HCT116 (cell line): ENCODE data around the gene FAM3B. TPM values are rescaled to one million over a fixed set of nuclear protein-coding genes. Genes with fewer than 3 reads are reported as not detected.

Source experiments
- ATAC-seq: fragments of 200-7000 bp; cut with Tn5 transposase; 2 replicates; pipeline ENCODE4 v1.9.1; 2020; ENCODE audit warnings: mild to moderate bottlenecking, moderate library complexity
- BruUV-seq: library from RNA; stranded (reverse); fragments of 400-500 nt; replicated peaks from 2 replicates; lab custom pipeline; 2021; lab: Mats Ljungman, UMichigan
- CTCF ChIA-PET: fragments of 300-600 bp; sonication (Branson Sonifier 250); formaldehyde crosslinking; loops from one replicate; lab custom pipeline; 2021; ENCODE audit warnings: antibody characterized with exemption; lab: Charles Lee
- POLR2A ChIA-PET: fragments of 300-600, 350-600 bp; sonication (Branson Sonifier 250); formaldehyde crosslinking; loops from one replicate; lab custom pipeline; 2021; ENCODE audit warnings: antibody characterized with exemption; lab: Charles Lee
- RAD21 ChIA-PET, 2 experiments: fragments of 300-600 bp; sonication (Branson Sonifier 250); formaldehyde crosslinking; loops; one replicate each; lab custom pipeline; 2023; ENCODE audit warnings: low total read pairs in 2 of 2; ENCODE audit not compliant: uncharacterized antibody in 2 of 2, unreplicated experiment in 2 of 2, low non-redundant PET in 1 of 2; lab: Charles Lee
- DNase-seq: peaks from one replicate; pipeline ENCODE4 v3.0.0-alpha.2; 2010; ENCODE audit warnings: low read depth, low spot score
- H2AFZ ChIP-seq: fragments of 200-600 bp; shearing (Covaris generic), sonication (generic); 2 replicates; pipeline ENCODE4 v1.6.1; 2017; ENCODE audit warnings: low read depth, mixed run types, mixed read lengths, antibody characterized with exemption, low read length; ENCODE audit not compliant: poor library complexity, severe bottlenecking
- H3K27ac ChIP-seq: 2 replicates; pipeline ENCODE4 v1.5.1; 2012; ENCODE audit warnings: low read depth, low read length
- H3K27me3 ChIP-seq: fragments of 200-600 bp; sonication (generic); 2 replicates; pipeline ENCODE4 v1.6.1; 2016; ENCODE audit warnings: mixed run types, low read length, mixed read lengths; ENCODE audit not compliant: insufficient read depth
- H3K36me3 ChIP-seq, 2 experiments: fragments of 200-500 bp in 1 of 2; fragments of 200-600 bp in 1 of 2; sonication (Bioruptor generic) in 1 of 2; sonication (generic) in 1 of 2; 2 replicates each; pipeline versions ENCODE4 v1.5.1 to v1.6.1; 2014 to 2016; ENCODE audit warnings: low read length in 2 of 2, inconsistent platforms in 1 of 2, mixed read lengths in 1 of 2, mixed run types in 1 of 2; ENCODE audit not compliant: insufficient read depth in 2 of 2, control insufficient read depth in 1 of 2
- H3K4me1 ChIP-seq, 2 experiments: fragments of 200-600 bp in 1 of 2; sonication (generic) in 1 of 2; 2 replicates each; pipeline versions ENCODE4 v1.5.1 to v1.6.1; 2012 to 2017; ENCODE audit warnings: low read length in 2 of 2, inconsistent platforms in 1 of 2, mild to moderate bottlenecking in 1 of 2, mixed read lengths in 1 of 2, mixed run types in 1 of 2, moderate library complexity in 1 of 2; ENCODE audit not compliant: insufficient read depth in 2 of 2, control insufficient read depth in 1 of 2
- H3K4me2 ChIP-seq: fragments of 200-600 bp; sonication (generic); 2 replicates; pipeline ENCODE4 v1.6.1; 2017; ENCODE audit warnings: mixed run types, low read length, mixed read lengths
- H3K4me3 ChIP-seq, 2 experiments: fragments of 200-600 bp in 1 of 2; sonication (generic) in 1 of 2; replicated peaks in 1 of 2; 2 replicates each; pipeline ENCODE4 v1.5.1; 2011 to 2016; ENCODE audit warnings: low read length in 2 of 2, control low read depth in 1 of 2, low read depth in 1 of 2, mild to moderate bottlenecking in 1 of 2, mixed read lengths in 1 of 2, mixed run types in 1 of 2
- H3K79me2 ChIP-seq: fragments of 200-600 bp; sonication (generic); 2 replicates; pipeline ENCODE4 v1.6.1; 2017; ENCODE audit warnings: mild to moderate bottlenecking, mixed run types, low read length, moderate library complexity, mixed read lengths; ENCODE audit not compliant: insufficient read depth
- H3K9ac ChIP-seq: fragments of 200-600 bp; sonication (generic); 2 replicates; pipeline ENCODE4 v1.6.1; 2016; ENCODE audit warnings: low read length, mixed read lengths
- H3K9me2 ChIP-seq: fragments of 200-600 bp; sonication (generic), shearing (Covaris generic); 2 replicates; pipeline ENCODE4 v1.6.1; 2017; ENCODE audit warnings: mixed run types, mild to moderate bottlenecking, moderate library complexity; ENCODE audit not compliant: insufficient read depth
- H3K9me3 ChIP-seq, 2 experiments: fragments of 200-500 bp in 1 of 2; fragments of 200-600 bp in 1 of 2; sonication (Bioruptor generic) in 1 of 2; sonication (generic) in 1 of 2; 2 replicates each; pipeline ENCODE4 v1.6.1; 2014 to 2017; ENCODE audit warnings: low read length in 2 of 2, mixed read lengths in 2 of 2, inconsistent platforms in 1 of 2, low read depth in 1 of 2, mild to moderate bottlenecking in 1 of 2, mixed run types in 1 of 2, moderate library complexity in 1 of 2; ENCODE audit not compliant: control insufficient read depth in 1 of 2, insufficient read depth in 1 of 2
- H4K20me1 ChIP-seq: fragments of 200-600 bp; sonication (generic), shearing (Covaris generic); 2 replicates; pipeline ENCODE4 v1.6.1; 2017; ENCODE audit warnings: mixed run types, mild to moderate bottlenecking, moderate library complexity; ENCODE audit not compliant: insufficient read depth
- CBX3 ChIP-seq: IDR thresholded peaks from 2 replicates; pipeline ENCODE4 v1.6.1; 2012; ENCODE audit warnings: low read depth
- EZH2phosphoT487 ChIP-seq: fragments of 200-600 bp; IDR thresholded peaks from 2 replicates; pipeline ENCODE4 v1.6.1; 2018; ENCODE audit warnings: antibody characterized with exemption, borderline replicate concordance
- FOSL1 ChIP-seq: IDR thresholded peaks from 2 replicates; pipeline ENCODE4 v1.6.1; 2012; ENCODE audit warnings: low read depth
- RAD21 ChIP-seq: IDR thresholded peaks from 2 replicates; pipeline ENCODE4 v1.6.1; 2012; ENCODE audit warnings: low read depth, mild to moderate bottlenecking
- SP1 ChIP-seq: IDR thresholded peaks from 2 replicates; pipeline ENCODE4 v1.6.1; 2012; ENCODE audit warnings: low read depth
- ZBTB33 ChIP-seq: IDR thresholded peaks from 2 replicates; pipeline ENCODE4 v1.6.1; 2011; ENCODE audit warnings: mild to moderate bottlenecking, low read length, moderate library complexity; ENCODE audit not compliant: insufficient replicate concordance; ENCODE audit errors: extremely low read depth
- intact Hi-C: fragments of 100-400 bp; cut with micrococcal nuclease; formaldehyde crosslinking; loops from 2 replicates; pipeline ENCODE4 v1.10.0; 2022
- total RNA-seq: library from RNA; stranded (reverse); gene quantifications from one replicate; pipeline ENCODE4 v1.2.1, GENCODE V29; 2021; ENCODE audit not compliant: unreplicated experiment
- TF ChIP-seq, protein P1 (sequence below), 3 experiments: fragments of 200-600 bp in 1 of 3; sonication (generic) in 1 of 3; IDR thresholded peaks in 2 of 3; conservative IDR thresholded peaks in 1 of 3; 2 replicates each; pipeline ENCODE4 v1.5.1; 2012 to 2017; ENCODE audit warnings: low read depth in 2 of 3, low read length in 2 of 3, antibody characterized with exemption in 1 of 3, borderline replicate concordance in 1 of 3, control low read depth in 1 of 3, mild to moderate bottlenecking in 1 of 3, mixed read lengths in 1 of 3, mixed run types in 1 of 3, moderate library complexity in 1 of 3; ENCODE audit not compliant: insufficient read depth in 1 of 3

The FAM3B gene
- total RNA-seq, 1 experiment from 2014 or later, result not detected

- Histone ChIP-seq H2AFZ (no peak overlapping the region), H3K27me3 (peaks cover 5% of the 10 kb centered on the region; the same call in 1 of the 2 replicates), H3K9me2 (no peaks in the 10 kb centered on the region), H3K4me3 (no peak overlapping the region), H3K79me2 (no peaks in the 10 kb centered on the region), H3K4me1 (no peaks in the 10 kb centered on the region), H3K27ac (no peak overlapping the region), H3K36me3 (no peaks in the 10 kb centered on the region), H3K9ac (no peak overlapping the region), H3K4me2 (no peak overlapping the region), H3K9me3 (no peaks in the 10 kb centered on the region), H4K20me1 (no peaks in the 10 kb centered on the region)
- RAD21 ChIA-PET, result interaction anchor here (0.6 to 2.5 kb wide), 11 partner anchors 77 to 329 kb away, joined by 3 to 14 read pairs (median 4); no protein-coding TSS in a partner anchor
- intact Hi-C loops, result loop anchor here (1.0 to 5.0 kb wide), 4 partner anchors 77 to 494 kb away; no protein-coding TSS in a partner anchor
- TF ChIP-seq FOSL1, result no peak
- TF ChIP-seq RAD21, result peak; percentile 76
- TF ChIP-seq, protein P1, sequence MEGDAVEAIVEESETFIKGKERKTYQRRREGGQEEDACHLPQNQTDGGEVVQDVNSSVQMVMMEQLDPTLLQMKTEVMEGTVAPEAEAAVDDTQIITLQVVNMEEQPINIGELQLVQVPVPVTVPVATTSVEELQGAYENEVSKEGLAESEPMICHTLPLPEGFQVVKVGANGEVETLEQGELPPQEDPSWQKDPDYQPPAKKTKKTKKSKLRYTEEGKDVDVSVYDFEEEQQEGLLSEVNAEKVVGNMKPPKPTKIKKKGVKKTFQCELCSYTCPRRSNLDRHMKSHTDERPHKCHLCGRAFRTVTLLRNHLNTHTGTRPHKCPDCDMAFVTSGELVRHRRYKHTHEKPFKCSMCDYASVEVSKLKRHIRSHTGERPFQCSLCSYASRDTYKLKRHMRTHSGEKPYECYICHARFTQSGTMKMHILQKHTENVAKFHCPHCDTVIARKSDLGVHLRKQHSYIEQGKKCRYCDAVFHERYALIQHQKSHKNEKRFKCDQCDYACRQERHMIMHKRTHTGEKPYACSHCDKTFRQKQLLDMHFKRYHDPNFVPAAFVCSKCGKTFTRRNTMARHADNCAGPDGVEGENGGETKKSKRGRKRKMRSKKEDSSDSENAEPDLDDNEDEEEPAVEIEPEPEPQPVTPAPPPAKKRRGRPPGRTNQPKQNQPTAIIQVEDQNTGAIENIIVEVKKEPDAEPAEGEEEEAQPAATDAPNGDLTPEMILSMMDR (IDR thresholded peaks at IDR 0.05 in 2 of 3, conservative IDR thresholded peaks at IDR 0.05 in 1 of 3; ENCODE audit: borderline replicate concordance in 1 of 3, insufficient read depth in 1 of 3, low read depth in 2 of 3, low read length in 2 of 3), result peak; percentile 48 to 81 (median 73); a peak in 5 of 6 replicates
- POLR2A ChIA-PET, result interaction anchor here (1.6 kb wide), 1 partner anchor 176 kb away, joined by 3 read pairs; no protein-coding TSS in a partner anchor
- CTCF ChIA-PET, result interaction anchor here (0.6 to 3.5 kb wide), 32 partner anchors 9 to 834 kb away, joined by 3 to 82 read pairs (median 5); partner anchors contain the start of gene MX2
- peak; percentile 39 for DNase-seq
- peak; percentile 94 for ATAC-seq
- BruUV-seq, result no TSS peak
Observed at GRCh38 chr21:41283211-41283818, 33.3 kb upstream of the FAM3B start.

DNA sequence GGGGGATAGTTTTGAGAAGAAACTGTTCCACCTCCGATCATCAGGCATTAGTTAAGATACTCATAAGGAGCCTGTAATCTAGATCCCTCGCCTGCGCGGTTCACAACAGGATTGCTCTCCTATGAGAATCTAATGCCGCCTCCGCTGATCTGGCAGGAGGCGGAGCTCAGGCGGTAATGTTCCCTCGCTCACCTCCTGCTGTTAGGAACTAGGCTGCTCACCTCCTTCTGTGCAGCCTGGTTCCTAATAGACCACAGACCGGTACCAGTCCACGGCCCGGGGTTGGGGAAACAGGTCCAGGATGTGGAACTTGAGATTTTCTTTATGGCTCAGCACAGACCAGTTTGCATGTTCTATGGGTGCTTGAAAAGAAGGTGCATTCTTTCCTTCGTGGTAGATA, 27.2 kb upstream of the FAM3B start:
- Histone ChIP-seq H3K4me3 (no peak overlapping the region), H3K36me3 (no peaks in the 10 kb centered on the region), H3K79me2 (no peaks in the 10 kb centered on the region), H3K9me2 (no peaks in the 10 kb centered on the region)
- intact Hi-C loops, result no loop called here
- RAD21 ChIA-PET, result no interaction called here
- TF ChIP-seq SP1 (no peak), ZBTB33 (no peak), EZH2phosphoT487 (no peak), CBX3 (no peak)
- TF ChIP-seq, protein P1 (IDR thresholded peaks at IDR 0.05 in 2 of 3, conservative IDR thresholded peaks at IDR 0.05 in 1 of 3; ENCODE audit: borderline replicate concordance in 1 of 3, insufficient read depth in 1 of 3, low read depth in 2 of 3, low read length in 2 of 3), result peak in 2 of 3 experiments; percentile 31 to 37; a peak in 3 of 6 replicates
- TF ChIP-seq, all 23 proteins: peak for 1
- Histone ChIP-seq H3K27me3 (peaks cover 8% of the 10 kb centered on the region; the same call in 1 of the 2 replicates), H3K27ac (no peak overlapping the region), H3K9me3 (no peaks in the 10 kb centered on the region), H4K20me1 (no peaks in the 10 kb centered on the region), H3K4me1 (peaks cover 0 to 3% of the 10 kb centered on the region in 2 experiments; a peak in 1 of 4 replicates), H3K4me2 (peak overlapping the region; percentile 30), H3K9ac (no peak overlapping the region), H2AFZ (no peak overlapping the region)
- no TSS peak for BruUV-seq
- POLR2A ChIA-PET, result no interaction called here
- DNase-seq, result peak; percentile 21
- peak; percentile 97 for ATAC-seq
- CTCF ChIA-PET, result interaction anchor here (0.7 kb wide), 1 partner anchor 323 kb away, joined by 3 read pairs; no protein-coding TSS in a partner anchor
